ENCODE results near the gene CDH23.

The CDH23 gene

DNA sequence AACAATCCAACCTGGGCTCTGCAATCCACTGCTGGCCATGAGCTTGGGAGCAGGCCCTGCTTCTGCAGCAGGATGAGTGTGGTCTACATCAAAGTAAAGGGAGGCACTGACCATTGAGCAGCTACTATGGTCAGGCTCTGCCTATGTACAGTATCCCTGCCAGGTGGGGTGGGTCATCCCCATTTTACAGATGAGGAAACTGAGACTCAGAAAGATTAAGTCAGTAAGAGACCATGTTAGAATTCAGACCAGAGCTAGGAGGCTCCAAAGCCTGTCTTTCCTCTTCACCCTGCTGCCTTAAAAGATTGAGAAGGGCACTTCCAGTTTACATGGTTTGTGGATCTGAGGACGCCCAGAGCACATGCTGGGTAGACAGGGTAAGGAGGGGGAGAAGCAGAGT lies 27.1 kb upstream of the CDH23 start:
- no peak for ATAC-seq
- no peak for TF ChIP-seq ARNTL (CRISPR knock-in tag; IDR thresholded peaks at IDR 0.05; ENCODE audit: borderline replicate concordance, low read depth)
- no peak for TF ChIP-seq CSDC2 (CRISPR knock-in tag; IDR thresholded peaks at IDR 0.05)
- no peak for TF ChIP-seq ZFP30 (CRISPR knock-in tag; IDR thresholded peaks at IDR 0.05)
- TF ChIP-seq ZNF70 (CRISPR knock-in tag; IDR thresholded peaks at IDR 0.05): no peak
- no peak for TF ChIP-seq GLIS3 (CRISPR knock-in tag; IDR thresholded peaks at IDR 0.05)
- no peak for TF ChIP-seq ISL1 (CRISPR knock-in tag; IDR thresholded peaks at IDR 0.05)
- no peak for TF ChIP-seq ZFP3 (CRISPR knock-in tag; IDR thresholded peaks at IDR 0.05)
- no peak for TF ChIP-seq ZNF8 (CRISPR knock-in tag; IDR thresholded peaks at IDR 0.05)

DNA sequence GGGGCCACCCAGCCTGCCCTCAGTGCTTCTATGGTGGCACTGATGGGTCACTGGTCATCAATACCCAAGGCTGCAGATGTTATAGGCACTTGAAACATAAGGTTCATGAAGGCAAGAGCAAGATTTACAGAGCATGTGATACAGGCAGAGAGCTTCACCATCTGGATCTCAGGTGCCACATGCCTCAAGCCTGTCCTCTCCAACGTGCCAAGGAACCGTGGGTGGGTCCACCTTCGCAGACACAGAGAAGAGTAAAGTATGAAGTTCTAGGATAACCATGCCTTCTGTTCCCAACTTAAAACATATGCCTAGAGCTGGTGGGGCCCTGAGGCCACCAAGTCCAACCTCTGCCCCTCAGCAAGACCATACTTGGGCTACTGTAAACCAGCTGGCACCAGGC lies 26.7 kb upstream of the CDH23 start:
- no peak for ATAC-seq
- TF ChIP-seq, protein P1, sequence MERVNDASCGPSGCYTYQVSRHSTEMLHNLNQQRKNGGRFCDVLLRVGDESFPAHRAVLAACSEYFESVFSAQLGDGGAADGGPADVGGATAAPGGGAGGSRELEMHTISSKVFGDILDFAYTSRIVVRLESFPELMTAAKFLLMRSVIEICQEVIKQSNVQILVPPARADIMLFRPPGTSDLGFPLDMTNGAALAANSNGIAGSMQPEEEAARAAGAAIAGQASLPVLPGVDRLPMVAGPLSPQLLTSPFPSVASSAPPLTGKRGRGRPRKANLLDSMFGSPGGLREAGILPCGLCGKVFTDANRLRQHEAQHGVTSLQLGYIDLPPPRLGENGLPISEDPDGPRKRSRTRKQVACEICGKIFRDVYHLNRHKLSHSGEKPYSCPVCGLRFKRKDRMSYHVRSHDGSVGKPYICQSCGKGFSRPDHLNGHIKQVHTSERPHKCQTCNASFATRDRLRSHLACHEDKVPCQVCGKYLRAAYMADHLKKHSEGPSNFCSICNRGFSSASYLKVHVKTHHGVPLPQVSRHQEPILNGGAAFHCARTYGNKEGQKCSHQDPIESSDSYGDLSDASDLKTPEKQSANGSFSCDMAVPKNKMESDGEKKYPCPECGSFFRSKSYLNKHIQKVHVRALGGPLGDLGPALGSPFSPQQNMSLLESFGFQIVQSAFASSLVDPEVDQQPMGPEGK (CRISPR knock-in tag; IDR thresholded peaks at IDR 0.05; ENCODE audit: borderline replicate concordance): no peak
- TF ChIP-seq, protein P2, sequence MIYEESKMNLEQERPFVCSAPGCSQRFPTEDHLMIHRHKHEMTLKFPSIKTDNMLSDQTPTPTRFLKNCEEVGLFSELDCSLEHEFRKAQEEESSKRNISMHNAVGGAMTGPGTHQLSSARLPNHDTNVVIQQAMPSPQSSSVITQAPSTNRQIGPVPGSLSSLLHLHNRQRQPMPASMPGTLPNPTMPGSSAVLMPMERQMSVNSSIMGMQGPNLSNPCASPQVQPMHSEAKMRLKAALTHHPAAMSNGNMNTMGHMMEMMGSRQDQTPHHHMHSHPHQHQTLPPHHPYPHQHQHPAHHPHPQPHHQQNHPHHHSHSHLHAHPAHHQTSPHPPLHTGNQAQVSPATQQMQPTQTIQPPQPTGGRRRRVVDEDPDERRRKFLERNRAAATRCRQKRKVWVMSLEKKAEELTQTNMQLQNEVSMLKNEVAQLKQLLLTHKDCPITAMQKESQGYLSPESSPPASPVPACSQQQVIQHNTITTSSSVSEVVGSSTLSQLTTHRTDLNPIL (CRISPR knock-in tag; IDR thresholded peaks at IDR 0.05; ENCODE audit: low read depth): no peak
- TF ChIP-seq ZFP30 (CRISPR knock-in tag; IDR thresholded peaks at IDR 0.05) (no peak), ARNTL (CRISPR knock-in tag; IDR thresholded peaks at IDR 0.05; ENCODE audit: borderline replicate concordance, low read depth) (no peak), ZNF70 (CRISPR knock-in tag; IDR thresholded peaks at IDR 0.05) (no peak), ZNF565 (CRISPR knock-in tag; conservative IDR thresholded peaks at IDR 0.05; ENCODE audit: low read depth) (no peak), SNAI2 (CRISPR knock-in tag; IDR thresholded peaks at IDR 0.05) (no peak), GLIS3 (CRISPR knock-in tag; IDR thresholded peaks at IDR 0.05) (no peak), ZNF8 (CRISPR knock-in tag; IDR thresholded peaks at IDR 0.05) (no peak), BACH2 (CRISPR knock-in tag; IDR thresholded peaks at IDR 0.05; ENCODE audit: borderline replicate concordance) (no peak), ZFP3 (CRISPR knock-in tag; IDR thresholded peaks at IDR 0.05) (no peak), ESRRG (CRISPR knock-in tag; IDR thresholded peaks at IDR 0.05) (no peak), CSDC2 (CRISPR knock-in tag; IDR thresholded peaks at IDR 0.05) (no peak), ISL1 (CRISPR knock-in tag; IDR thresholded peaks at IDR 0.05) (no peak), TOX (CRISPR knock-in tag; IDR thresholded peaks at IDR 0.05; ENCODE audit: borderline replicate concordance) (no peak), OSR1 (CRISPR knock-in tag; IDR thresholded peaks at IDR 0.05) (no peak), TCF4 (CRISPR knock-in tag; IDR thresholded peaks at IDR 0.05; ENCODE audit: borderline replicate concordance) (no peak)
- TF ChIP-seq, protein P3, sequence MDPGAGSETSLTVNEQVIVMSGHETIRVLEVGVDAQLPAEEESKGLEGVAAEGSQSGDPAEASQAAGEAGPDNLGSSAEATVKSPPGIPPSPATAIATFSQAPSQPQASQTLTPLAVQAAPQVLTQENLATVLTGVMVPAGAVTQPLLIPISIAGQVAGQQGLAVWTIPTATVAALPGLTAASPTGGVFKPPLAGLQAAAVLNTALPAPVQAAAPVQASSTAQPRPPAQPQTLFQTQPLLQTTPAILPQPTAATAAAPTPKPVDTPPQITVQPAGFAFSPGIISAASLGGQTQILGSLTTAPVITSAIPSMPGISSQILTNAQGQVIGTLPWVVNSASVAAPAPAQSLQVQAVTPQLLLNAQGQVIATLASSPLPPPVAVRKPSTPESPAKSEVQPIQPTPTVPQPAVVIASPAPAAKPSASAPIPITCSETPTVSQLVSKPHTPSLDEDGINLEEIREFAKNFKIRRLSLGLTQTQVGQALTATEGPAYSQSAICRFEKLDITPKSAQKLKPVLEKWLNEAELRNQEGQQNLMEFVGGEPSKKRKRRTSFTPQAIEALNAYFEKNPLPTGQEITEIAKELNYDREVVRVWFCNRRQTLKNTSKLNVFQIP (CRISPR knock-in tag; IDR thresholded peaks at IDR 0.05; ENCODE audit: borderline replicate concordance, low read depth): no peak
- TF ChIP-seq, protein P4, sequence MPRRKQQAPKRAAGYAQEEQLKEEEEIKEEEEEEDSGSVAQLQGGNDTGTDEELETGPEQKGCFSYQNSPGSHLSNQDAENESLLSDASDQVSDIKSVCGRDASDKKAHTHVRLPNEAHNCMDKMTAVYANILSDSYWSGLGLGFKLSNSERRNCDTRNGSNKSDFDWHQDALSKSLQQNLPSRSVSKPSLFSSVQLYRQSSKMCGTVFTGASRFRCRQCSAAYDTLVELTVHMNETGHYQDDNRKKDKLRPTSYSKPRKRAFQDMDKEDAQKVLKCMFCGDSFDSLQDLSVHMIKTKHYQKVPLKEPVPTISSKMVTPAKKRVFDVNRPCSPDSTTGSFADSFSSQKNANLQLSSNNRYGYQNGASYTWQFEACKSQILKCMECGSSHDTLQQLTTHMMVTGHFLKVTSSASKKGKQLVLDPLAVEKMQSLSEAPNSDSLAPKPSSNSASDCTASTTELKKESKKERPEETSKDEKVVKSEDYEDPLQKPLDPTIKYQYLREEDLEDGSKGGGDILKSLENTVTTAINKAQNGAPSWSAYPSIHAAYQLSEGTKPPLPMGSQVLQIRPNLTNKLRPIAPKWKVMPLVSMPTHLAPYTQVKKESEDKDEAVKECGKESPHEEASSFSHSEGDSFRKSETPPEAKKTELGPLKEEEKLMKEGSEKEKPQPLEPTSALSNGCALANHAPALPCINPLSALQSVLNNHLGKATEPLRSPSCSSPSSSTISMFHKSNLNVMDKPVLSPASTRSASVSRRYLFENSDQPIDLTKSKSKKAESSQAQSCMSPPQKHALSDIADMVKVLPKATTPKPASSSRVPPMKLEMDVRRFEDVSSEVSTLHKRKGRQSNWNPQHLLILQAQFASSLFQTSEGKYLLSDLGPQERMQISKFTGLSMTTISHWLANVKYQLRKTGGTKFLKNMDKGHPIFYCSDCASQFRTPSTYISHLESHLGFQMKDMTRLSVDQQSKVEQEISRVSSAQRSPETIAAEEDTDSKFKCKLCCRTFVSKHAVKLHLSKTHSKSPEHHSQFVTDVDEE (CRISPR knock-in tag; IDR thresholded peaks at IDR 0.05): no peak

DNA sequence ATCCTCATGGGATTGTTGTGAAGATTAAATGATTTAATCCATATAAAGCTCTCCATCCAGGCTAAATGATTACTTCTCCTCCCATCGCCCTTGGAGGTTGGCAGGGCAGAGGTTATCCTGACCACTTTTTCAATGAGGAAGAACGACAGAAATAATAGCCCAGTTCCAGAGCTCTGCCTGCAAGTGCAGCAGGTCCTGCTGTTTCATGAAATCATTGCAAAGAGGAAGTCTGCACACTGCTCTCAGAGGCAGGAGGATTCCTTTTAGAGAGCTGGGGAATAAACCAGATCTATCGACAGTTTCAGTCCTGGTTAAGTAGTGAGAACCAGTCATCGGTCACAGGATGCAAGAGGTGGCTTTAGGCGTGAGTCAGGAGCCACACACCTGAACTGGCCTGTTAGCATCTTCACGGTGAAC lies 25.0 kb upstream of the CDH23 start:
- TF ChIP-seq ZNF70 (CRISPR knock-in tag; IDR thresholded peaks at IDR 0.05) (no peak), CSDC2 (CRISPR knock-in tag; IDR thresholded peaks at IDR 0.05) (no peak), TOX (CRISPR knock-in tag; IDR thresholded peaks at IDR 0.05; ENCODE audit: borderline replicate concordance) (no peak), ZC3H10 (CRISPR knock-in tag; IDR thresholded peaks at IDR 0.05) (no peak), SNAI2 (CRISPR knock-in tag; IDR thresholded peaks at IDR 0.05) (no peak), ARNTL (CRISPR knock-in tag; IDR thresholded peaks at IDR 0.05; ENCODE audit: borderline replicate concordance, low read depth) (no peak)
- TF ChIP-seq, protein P3 (CRISPR knock-in tag; IDR thresholded peaks at IDR 0.05; ENCODE audit: borderline replicate concordance, low read depth): no peak
- ATAC-seq: no peak
